ENCODE results near the gene SLC22A7.

The SLC22A7 gene

GRCh38 chr6:43292341-43292740, 5.7 kb upstream of the SLC22A7 start:
- no peak for DNase-seq (ENCODE audit: low read depth, low spot score)
- Histone ChIP-seq H3K36me3 (ENCODE audit: control insufficient read depth, insufficient read depth, low read length) (no peaks in the 10 kb centered on the region), H3K4me1 (ENCODE audit: control insufficient read depth, insufficient read depth, low read length) (no peaks in the 10 kb centered on the region; the same call in 1 of the 2 replicates), H3K27me3 (ENCODE audit: control insufficient read depth, insufficient read depth, low read length) (no peaks in the 10 kb centered on the region), H3K4me3 (ENCODE audit: low read length) (no peak overlapping the region), H3K9me3 (ENCODE audit: control insufficient read depth, insufficient read depth, low read length) (no peaks in the 10 kb centered on the region), H3K27ac (ENCODE audit: low read length) (no peak overlapping the region)
- WGBS (ENCODE audit: insufficient coverage, insufficient read length): no CpG with 5 or more reads among the region's 6 CpGs

- H3K4me1 ChIP-seq (ENCODE audit: control insufficient read depth, insufficient read depth, low read length): no peaks in the 10 kb centered on the region
- WGBS (ENCODE audit: insufficient coverage, insufficient read length): no CpG with 5 or more reads among the region's 5 CpGs
- no peaks in the 10 kb centered on the region for H3K36me3 ChIP-seq (ENCODE audit: control insufficient read depth, insufficient read depth, low read length)
Measured at GRCh38 chr6:43292763-43293318, 5.2 kb upstream of the SLC22A7 start.

GRCh38 chr6:43293698-43294097, 4.4 kb upstream of the SLC22A7 start:
- 100% methylated on average over 3 of the region's 3 CpGs for WGBS (ENCODE audit: insufficient coverage, insufficient read length)
- no peak overlapping the region for H3K4me3 ChIP-seq (ENCODE audit: low read length)
- DNase-seq (ENCODE audit: low read depth, low spot score): no peak
- H3K27ac ChIP-seq (ENCODE audit: low read length): no peak overlapping the region
- H3K9me3 ChIP-seq (ENCODE audit: control insufficient read depth, insufficient read depth, low read length): no peaks in the 10 kb centered on the region
- H3K4me1 ChIP-seq (ENCODE audit: control insufficient read depth, insufficient read depth, low read length): no peaks in the 10 kb centered on the region
- H3K36me3 ChIP-seq (ENCODE audit: control insufficient read depth, insufficient read depth, low read length): no peaks in the 10 kb centered on the region
- no peaks in the 10 kb centered on the region for H3K27me3 ChIP-seq (ENCODE audit: control insufficient read depth, insufficient read depth, low read length)

More at GRCh38 chr6:43292763-43293318, 5.2 kb upstream of the SLC22A7 start:
- no peaks in the 10 kb centered on the region for H3K27me3 ChIP-seq (ENCODE audit: control insufficient read depth, insufficient read depth, low read length)
- no peak overlapping the region for H3K4me3 ChIP-seq (ENCODE audit: low read length)
- no peak overlapping the region for H3K27ac ChIP-seq (ENCODE audit: low read length)
- no peak for DNase-seq (ENCODE audit: low read depth, low spot score)
- no peaks in the 10 kb centered on the region for H3K9me3 ChIP-seq (ENCODE audit: control insufficient read depth, insufficient read depth, low read length)

GRCh38 chr6:43294536-43294935, 3.5 kb upstream of the SLC22A7 start:
- 100% methylated on average over 2 of the region's 3 CpGs for WGBS (ENCODE audit: insufficient coverage, insufficient read length)
- no peak for DNase-seq (ENCODE audit: low read depth, low spot score)

GRCh38 chr6:43295456-43295855, 2.6 kb upstream of the SLC22A7 start:
- DNase-seq (ENCODE audit: low read depth, low spot score): no peak
- no peaks in the 10 kb centered on the region for H3K27me3 ChIP-seq (ENCODE audit: control insufficient read depth, insufficient read depth, low read length)
- H3K4me1 ChIP-seq (ENCODE audit: control insufficient read depth, insufficient read depth, low read length): no peaks in the 10 kb centered on the region
- H3K9me3 ChIP-seq (ENCODE audit: control insufficient read depth, insufficient read depth, low read length): no peaks in the 10 kb centered on the region
- H3K36me3 ChIP-seq (ENCODE audit: control insufficient read depth, insufficient read depth, low read length): no peaks in the 10 kb centered on the region
- H3K27ac ChIP-seq (ENCODE audit: low read length): no peak overlapping the region
- H3K4me3 ChIP-seq (ENCODE audit: low read length): no peak overlapping the region
- no CpG with 5 or more reads among the region's 3 CpGs for WGBS (ENCODE audit: insufficient coverage, insufficient read length)

More at GRCh38 chr6:43294536-43294935, 3.5 kb upstream of the SLC22A7 start:
- H3K9me3 ChIP-seq (ENCODE audit: control insufficient read depth, insufficient read depth, low read length): no peaks in the 10 kb centered on the region
- no peaks in the 10 kb centered on the region for H3K27me3 ChIP-seq (ENCODE audit: control insufficient read depth, insufficient read depth, low read length)
- no peaks in the 10 kb centered on the region for H3K36me3 ChIP-seq (ENCODE audit: control insufficient read depth, insufficient read depth, low read length)
- H3K4me1 ChIP-seq (ENCODE audit: control insufficient read depth, insufficient read depth, low read length): no peaks in the 10 kb centered on the region
- no peak overlapping the region for H3K27ac ChIP-seq (ENCODE audit: low read length)
- H3K4me3 ChIP-seq (ENCODE audit: low read length): no peak overlapping the region

- no peaks in the 10 kb centered on the region for H3K36me3 ChIP-seq (ENCODE audit: control insufficient read depth, insufficient read depth, low read length)
- no CpG with 5 or more reads among the region's 5 CpGs for WGBS (ENCODE audit: insufficient coverage, insufficient read length)
- H3K27ac ChIP-seq (ENCODE audit: low read length): no peak overlapping the region
- no peak for DNase-seq (ENCODE audit: low read depth, low spot score)
- no peaks in the 10 kb centered on the region for H3K9me3 ChIP-seq (ENCODE audit: control insufficient read depth, insufficient read depth, low read length)
- no peak overlapping the region for H3K4me3 ChIP-seq (ENCODE audit: low read length)
- H3K4me1 ChIP-seq (ENCODE audit: control insufficient read depth, insufficient read depth, low read length): no peaks in the 10 kb centered on the region
- H3K27me3 ChIP-seq (ENCODE audit: control insufficient read depth, insufficient read depth, low read length): no peaks in the 10 kb centered on the region
Measured at GRCh38 chr6:43296780-43297497, 1.1 kb upstream of the SLC22A7 start.

- no peak overlapping the region for H3K4me3 ChIP-seq (ENCODE audit: low read length)
- no peaks in the 10 kb centered on the region for H3K9me3 ChIP-seq (ENCODE audit: control insufficient read depth, insufficient read depth, low read length)
- no peaks in the 10 kb centered on the region for H3K27me3 ChIP-seq (ENCODE audit: control insufficient read depth, insufficient read depth, low read length)
- WGBS (ENCODE audit: insufficient coverage, insufficient read length): no CpG with 5 or more reads among the region's 12 CpGs
- H3K36me3 ChIP-seq (ENCODE audit: control insufficient read depth, insufficient read depth, low read length): no peaks in the 10 kb centered on the region
- H3K4me1 ChIP-seq (ENCODE audit: control insufficient read depth, insufficient read depth, low read length): no peaks in the 10 kb centered on the region
- no peak for DNase-seq (ENCODE audit: low read depth, low spot score)
- H3K27ac ChIP-seq (ENCODE audit: low read length): no peak overlapping the region
Measured at GRCh38 chr6:43298565-43299337, 691 bp downstream of the SLC22A7 start.

- H3K4me1 ChIP-seq (ENCODE audit: control insufficient read depth, insufficient read depth, low read length): no peaks in the 10 kb centered on the region
- 100% methylated on average over 1 of the region's 18 CpGs for WGBS (ENCODE audit: insufficient coverage, insufficient read length)
- H3K4me3 ChIP-seq (ENCODE audit: low read length): no peak overlapping the region
- no peaks in the 10 kb centered on the region for H3K9me3 ChIP-seq (ENCODE audit: control insufficient read depth, insufficient read depth, low read length)
- H3K27me3 ChIP-seq (ENCODE audit: control insufficient read depth, insufficient read depth, low read length): no peaks in the 10 kb centered on the region
- H3K27ac ChIP-seq (ENCODE audit: low read length): no peak overlapping the region
- no peak for DNase-seq (ENCODE audit: low read depth, low spot score)
- no peaks in the 10 kb centered on the region for H3K36me3 ChIP-seq (ENCODE audit: control insufficient read depth, insufficient read depth, low read length)
Measured at GRCh38 chr6:43299338-43300293, 1.6 kb downstream of the SLC22A7 start.

GRCh38 chr6:43301081-43301870, 3.2 kb downstream of the SLC22A7 start:
- no CpG with 5 or more reads among the region's 15 CpGs for WGBS (ENCODE audit: insufficient coverage, insufficient read length)
- H3K9me3 ChIP-seq (ENCODE audit: control insufficient read depth, insufficient read depth, low read length): no peaks in the 10 kb centered on the region
- H3K4me1 ChIP-seq (ENCODE audit: control insufficient read depth, insufficient read depth, low read length): no peaks in the 10 kb centered on the region
- no peak overlapping the region for H3K4me3 ChIP-seq (ENCODE audit: low read length)
- H3K27me3 ChIP-seq (ENCODE audit: control insufficient read depth, insufficient read depth, low read length): no peaks in the 10 kb centered on the region
- no peaks in the 10 kb centered on the region for H3K36me3 ChIP-seq (ENCODE audit: control insufficient read depth, insufficient read depth, low read length)
- H3K27ac ChIP-seq (ENCODE audit: low read length): no peak overlapping the region
- DNase-seq (ENCODE audit: low read depth, low spot score): no peak

Data from iPS DF 6.9 (cell line).